ENCODE data around the gene BCCIP. TPM values are rescaled to one million over a fixed set of nuclear protein-coding genes. Genes with fewer than 3 reads are reported as not detected.

The BCCIP gene
- total RNA-seq, 1 experiment from 2014 or later, result 113 TPM

DNA sequence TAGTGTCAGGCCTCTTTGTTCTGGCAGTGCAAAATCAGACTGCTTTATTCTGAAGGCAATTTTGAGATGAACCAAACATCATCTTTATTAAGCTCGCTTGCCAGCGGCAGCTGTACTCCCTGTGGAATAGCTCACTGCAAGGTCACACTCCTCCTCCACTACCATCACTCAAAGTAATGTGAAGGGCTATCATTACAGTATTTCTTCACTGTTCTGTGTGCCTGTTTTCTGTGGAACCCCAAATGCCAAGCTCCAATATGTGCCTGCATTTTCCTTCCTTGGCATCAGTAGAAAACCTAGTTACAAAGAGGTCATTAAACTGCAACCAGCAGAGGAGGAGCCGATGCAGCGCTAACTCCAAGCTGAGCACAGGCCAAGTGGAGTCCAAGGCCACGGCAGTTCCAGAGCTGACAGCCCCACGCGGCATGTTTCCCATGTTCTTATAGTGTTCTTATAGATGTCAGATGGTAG lies 21.4 kb downstream of the BCCIP start:
- Histone ChIP-seq H3K4me3 (ENCODE audit: low read depth, low read length, poor library complexity, severe bottlenecking) (no peak overlapping the region), H3K36me3 (ENCODE audit: insufficient read depth, low read length, poor library complexity, severe bottlenecking) (peaks cover 25% of the 10 kb centered on the region), H3K27ac (ENCODE audit: low read depth, low read length, poor library complexity, severe bottlenecking) (no peak overlapping the region), H3K4me1 (ENCODE audit: insufficient read depth, low read length, poor library complexity, severe bottlenecking) (no peaks in the 10 kb centered on the region), H3K9me3 (ENCODE audit: low read depth, low read length, poor library complexity, severe bottlenecking) (no peaks in the 10 kb centered on the region), H3K27me3 (replicated peaks; ENCODE audit: insufficient read depth, low read depth, low read length, poor library complexity) (no peaks in the 10 kb centered on the region)
- ChIA-PET CTCF (no interaction called here), POLR2A (ENCODE audit: low non-redundant PET) (no interaction called here)
- DNase-seq (ENCODE audit: low spot score), result no peak
- no peak for TF ChIP-seq EZH2 (IDR thresholded peaks at IDR 0.05; ENCODE audit: borderline replicate concordance, low read depth, low read length, poor library complexity, severe bottlenecking)
- TF ChIP-seq, protein P1, sequence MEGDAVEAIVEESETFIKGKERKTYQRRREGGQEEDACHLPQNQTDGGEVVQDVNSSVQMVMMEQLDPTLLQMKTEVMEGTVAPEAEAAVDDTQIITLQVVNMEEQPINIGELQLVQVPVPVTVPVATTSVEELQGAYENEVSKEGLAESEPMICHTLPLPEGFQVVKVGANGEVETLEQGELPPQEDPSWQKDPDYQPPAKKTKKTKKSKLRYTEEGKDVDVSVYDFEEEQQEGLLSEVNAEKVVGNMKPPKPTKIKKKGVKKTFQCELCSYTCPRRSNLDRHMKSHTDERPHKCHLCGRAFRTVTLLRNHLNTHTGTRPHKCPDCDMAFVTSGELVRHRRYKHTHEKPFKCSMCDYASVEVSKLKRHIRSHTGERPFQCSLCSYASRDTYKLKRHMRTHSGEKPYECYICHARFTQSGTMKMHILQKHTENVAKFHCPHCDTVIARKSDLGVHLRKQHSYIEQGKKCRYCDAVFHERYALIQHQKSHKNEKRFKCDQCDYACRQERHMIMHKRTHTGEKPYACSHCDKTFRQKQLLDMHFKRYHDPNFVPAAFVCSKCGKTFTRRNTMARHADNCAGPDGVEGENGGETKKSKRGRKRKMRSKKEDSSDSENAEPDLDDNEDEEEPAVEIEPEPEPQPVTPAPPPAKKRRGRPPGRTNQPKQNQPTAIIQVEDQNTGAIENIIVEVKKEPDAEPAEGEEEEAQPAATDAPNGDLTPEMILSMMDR (conservative IDR thresholded peaks at IDR 0.05; ENCODE audit: low read depth, low read length), result no peak
- BruUV-seq (replicated peaks), result no TSS peak
- intact Hi-C loops (cut with micrococcal nuclease; ENCODE audit: unreplicated experiment), result no loop called here

DNA sequence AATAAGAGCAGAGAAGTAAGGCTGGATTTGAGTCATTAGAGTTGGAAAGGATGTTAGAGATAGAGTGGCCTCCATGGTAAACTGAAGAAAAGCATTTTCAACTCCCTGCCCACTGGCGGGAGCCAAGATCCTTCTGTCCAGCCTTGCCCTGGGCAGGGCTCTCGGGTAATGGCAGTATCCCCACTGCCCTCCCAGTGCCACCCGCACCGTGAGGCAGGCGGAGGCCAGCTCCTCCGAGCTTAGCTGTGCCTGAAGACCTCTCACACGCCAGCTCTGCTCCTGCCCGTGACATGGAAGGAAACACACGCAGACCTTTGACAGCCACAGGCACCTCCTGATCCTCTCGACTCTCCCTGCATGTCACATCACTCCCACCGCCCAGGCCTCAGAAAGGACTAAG lies 22.3 kb downstream of the BCCIP start:
- Histone ChIP-seq H3K4me3 (ENCODE audit: low read depth, low read length, poor library complexity, severe bottlenecking) (no peak overlapping the region), H3K36me3 (ENCODE audit: insufficient read depth, low read length, poor library complexity, severe bottlenecking) (peaks cover 17% of the 10 kb centered on the region), H3K4me1 (ENCODE audit: insufficient read depth, low read length, poor library complexity, severe bottlenecking) (no peaks in the 10 kb centered on the region), H3K9me3 (ENCODE audit: low read depth, low read length, poor library complexity, severe bottlenecking) (no peaks in the 10 kb centered on the region), H3K27me3 (replicated peaks; ENCODE audit: insufficient read depth, low read depth, low read length, poor library complexity) (no peaks in the 10 kb centered on the region), H3K27ac (ENCODE audit: low read depth, low read length, poor library complexity, severe bottlenecking) (no peak overlapping the region)
- TF ChIP-seq EZH2 (IDR thresholded peaks at IDR 0.05; ENCODE audit: borderline replicate concordance, low read depth, low read length, poor library complexity, severe bottlenecking), result no peak
- TF ChIP-seq, protein P1 (conservative IDR thresholded peaks at IDR 0.05; ENCODE audit: low read depth, low read length), result no peak
- no peak for DNase-seq (ENCODE audit: low spot score)
- intact Hi-C loops (cut with micrococcal nuclease; ENCODE audit: unreplicated experiment), result no loop called here
- BruUV-seq (replicated peaks), result no TSS peak
- ChIA-PET POLR2A (ENCODE audit: low non-redundant PET) (no interaction called here), CTCF (no interaction called here)

DNA sequence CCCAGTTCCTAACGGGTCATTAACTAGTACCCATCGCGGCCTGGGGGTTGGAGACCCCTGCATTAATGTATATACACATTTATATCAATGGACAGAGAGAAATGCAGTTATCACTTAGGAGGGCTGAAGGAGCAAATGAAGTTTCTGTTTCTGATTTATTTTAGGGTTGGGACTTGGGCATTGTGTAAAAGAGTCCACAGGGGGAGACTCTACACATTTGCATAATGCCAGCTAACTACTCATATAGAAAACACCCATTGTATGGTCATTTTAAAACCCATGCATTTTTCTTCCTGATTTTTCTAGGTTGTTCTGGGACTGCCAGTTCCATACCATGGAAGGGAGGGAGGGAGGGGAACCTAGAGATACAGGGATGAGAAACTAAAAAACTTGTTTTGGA lies 23.5 kb downstream of the BCCIP start:
- intact Hi-C loops (cut with micrococcal nuclease; ENCODE audit: unreplicated experiment), result no loop called here
- Histone ChIP-seq H3K36me3 (ENCODE audit: insufficient read depth, low read length, poor library complexity, severe bottlenecking) (peaks cover 17% of the 10 kb centered on the region), H3K4me1 (ENCODE audit: insufficient read depth, low read length, poor library complexity, severe bottlenecking) (no peaks in the 10 kb centered on the region), H3K9me3 (ENCODE audit: low read depth, low read length, poor library complexity, severe bottlenecking) (no peaks in the 10 kb centered on the region), H3K27ac (ENCODE audit: low read depth, low read length, poor library complexity, severe bottlenecking) (no peak overlapping the region), H3K27me3 (replicated peaks; ENCODE audit: insufficient read depth, low read depth, low read length, poor library complexity) (no peaks in the 10 kb centered on the region), H3K4me3 (ENCODE audit: low read depth, low read length, poor library complexity, severe bottlenecking) (no peak overlapping the region)
- no peak for DNase-seq (ENCODE audit: low spot score)
- ChIA-PET POLR2A (ENCODE audit: low non-redundant PET) (no interaction called here), CTCF (no interaction called here)
- TF ChIP-seq, protein P1 (conservative IDR thresholded peaks at IDR 0.05; ENCODE audit: low read depth, low read length), result no peak
- no peak for TF ChIP-seq EZH2 (IDR thresholded peaks at IDR 0.05; ENCODE audit: borderline replicate concordance, low read depth, low read length, poor library complexity, severe bottlenecking)
- BruUV-seq (replicated peaks), result no TSS peak
